ENCODE results near the gene ME2. TPM values are rescaled to one million over a fixed set of nuclear protein-coding genes. Genes with fewer than 3 reads are reported as not detected.

The ME2 gene
- total RNA-seq, 2 donors from 2014 or later: 72.8 to 74.4 TPM

DNA sequence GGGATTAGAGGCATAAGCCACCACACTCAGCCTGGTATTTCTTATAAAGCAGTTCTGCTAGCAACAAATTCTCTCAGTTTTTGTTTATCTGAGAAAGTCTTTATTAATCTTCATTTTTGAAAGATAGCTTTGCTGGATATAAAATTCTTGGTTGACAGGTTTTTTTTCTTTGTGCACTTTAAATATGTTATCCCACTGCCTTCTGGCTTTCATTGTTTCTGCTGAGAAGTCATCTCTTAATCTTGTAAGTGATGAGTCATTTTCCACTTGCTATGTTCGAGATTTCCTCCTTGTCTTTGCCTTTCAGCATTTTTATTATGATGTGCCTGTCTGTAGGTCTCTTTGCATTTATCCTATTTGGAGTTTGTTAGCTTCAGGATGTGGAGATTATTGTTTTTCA is 83.1 kb downstream of the ME2 start:
- H3K9me3 Mint-ChIP-seq: peaks cover 46% of the 10 kb centered on the region
- no peak for TF ChIP-seq CTCF (conservative IDR thresholded peaks at IDR 0.05)
- H3K4me1 Mint-ChIP-seq: no peaks in the 10 kb centered on the region
- H3K4me3 ChIP-seq (ENCODE audit: low read length): peak overlapping the region; percentile 6
- 93% methylated on average over 1 of the region's 1 CpG; no CpG with 5 or more reads in 1 of the 2 experiments for WGBS, 2 experiments (ENCODE audit: insufficient coverage in 1 of 2, insufficient read length in 1 of 2)
- no peaks in the 10 kb centered on the region for H3K4me1 ChIP-seq (ENCODE audit: control insufficient read depth, insufficient read depth, low read length)
- H3K36me3 Mint-ChIP-seq (ENCODE audit: low read depth): peaks cover 8% of the 10 kb centered on the region
- H3K27me3 ChIP-seq (ENCODE audit: control insufficient read depth, insufficient read depth, low read length, poor library complexity, severe bottlenecking): no peaks in the 10 kb centered on the region
- no peak overlapping the region for H3K4me3 Mint-ChIP-seq
- H3K27me3 Mint-ChIP-seq (ENCODE audit: insufficient read depth): no peaks in the 10 kb centered on the region
- H3K9me3 ChIP-seq (ENCODE audit: control insufficient read depth, low read length): peaks cover 42% of the 10 kb centered on the region
- H3K27ac ChIP-seq (ENCODE audit: low read depth, low read length): no peak overlapping the region
- no peak for DNase-seq
- H3K36me3 ChIP-seq (ENCODE audit: control insufficient read depth, insufficient read depth, low read length): no peaks in the 10 kb centered on the region
- H3K9ac ChIP-seq (ENCODE audit: extremely low read depth, low read length, poor library complexity, severe bottlenecking): no peak overlapping the region
- no peak overlapping the region for H3K27ac Mint-ChIP-seq

DNA sequence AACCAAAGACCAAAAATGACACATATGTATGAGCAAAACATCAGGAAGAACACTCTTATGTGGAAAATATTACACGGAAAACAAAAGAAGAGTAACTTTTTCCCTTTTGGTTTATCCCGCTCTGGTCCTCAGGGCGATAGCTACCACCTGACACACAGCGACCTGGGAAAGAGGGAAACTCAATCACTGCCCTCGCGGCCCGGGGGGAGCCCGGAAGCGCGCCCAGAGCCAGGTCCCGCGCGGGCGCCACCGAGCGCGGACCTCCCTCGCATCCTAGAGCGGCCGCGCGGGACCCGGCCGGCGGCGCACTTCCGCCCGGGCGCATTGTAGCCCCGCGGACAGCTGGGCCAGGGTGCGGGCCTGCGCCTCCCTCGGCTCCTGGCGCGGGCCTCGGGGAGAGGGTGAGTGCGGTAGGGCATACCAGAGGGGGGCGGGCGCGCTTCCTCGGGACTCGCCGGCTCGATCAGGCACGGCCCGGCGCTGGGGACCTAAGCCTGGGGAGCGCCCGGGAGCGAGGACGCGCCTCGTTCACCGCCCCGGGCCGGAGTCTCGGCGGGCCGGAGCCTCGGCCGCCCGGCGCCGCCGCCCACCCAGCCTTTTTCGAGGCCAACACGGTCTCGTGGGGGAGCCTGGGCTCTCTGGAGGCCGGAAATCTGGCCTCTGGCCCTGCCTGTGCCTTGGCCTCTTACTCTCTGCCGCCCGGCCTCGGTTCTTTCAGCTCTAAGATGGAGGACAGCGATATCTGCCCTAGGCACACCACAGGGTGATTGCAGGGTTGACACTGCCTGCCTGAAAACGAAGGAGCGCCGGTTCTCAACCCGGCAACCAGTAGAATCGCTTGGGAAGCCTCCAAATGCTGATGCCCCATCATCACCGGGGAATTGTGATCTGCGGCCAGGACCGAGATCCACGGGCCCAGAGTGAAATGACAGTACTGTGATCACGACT is 89.1 kb downstream of the ME2 start, which contains the start of gene ELAC1:
Gene ELAC1 (plus strand): TSS at position 327 of the 948 bp plus-strand sequence. CDS start 6,365 bp downstream, outside the sequence.
- peak; percentile 32 for TF ChIP-seq CTCF (conservative IDR thresholded peaks at IDR 0.05)
- Histone ChIP-seq H3K4me1 (ENCODE audit: control insufficient read depth, insufficient read depth, low read length) (peaks cover 5% of the 10 kb centered on the region), H3K27ac (ENCODE audit: low read depth, low read length) (peak within 1 kb of the TSS; percentile 85), H3K36me3 (ENCODE audit: control insufficient read depth, insufficient read depth, low read length) (no peaks in the 10 kb centered on the region), H3K4me3 (ENCODE audit: low read length) (peak within 1 kb of the TSS; percentile 93), H3K9ac (ENCODE audit: extremely low read depth, low read length, poor library complexity, severe bottlenecking) (peak within 1 kb of the TSS; percentile 91), H3K27me3 (ENCODE audit: control insufficient read depth, insufficient read depth, low read length, poor library complexity, severe bottlenecking) (no peaks in the 10 kb centered on the region), H3K9me3 (ENCODE audit: control insufficient read depth, low read length) (peaks cover 14% of the 10 kb centered on the region)
- H3K27ac Mint-ChIP-seq: peak within 1 kb of the TSS; percentile 92
- peak within 1 kb of the TSS; percentile 84 for H3K4me3 Mint-ChIP-seq
- no peaks in the 10 kb centered on the region for H3K27me3 Mint-ChIP-seq (ENCODE audit: insufficient read depth)
- peak; percentile 86 for DNase-seq
- no peaks in the 10 kb centered on the region for H3K36me3 Mint-ChIP-seq (ENCODE audit: low read depth)
- H3K9me3 Mint-ChIP-seq: peaks cover 21% of the 10 kb centered on the region
- H3K4me1 Mint-ChIP-seq: peaks cover 21% of the 10 kb centered on the region
- WGBS, 2 experiments (ENCODE audit: insufficient coverage in 1 of 2, insufficient read length in 1 of 2): 1 to 4% methylated on average over 17 to 84 of the region's 84 CpGs

GRCh38 chr18:50969448-50969847 is 90.5 kb downstream of the ME2 start:
- no peak for TF ChIP-seq CTCF (conservative IDR thresholded peaks at IDR 0.05)
- Histone ChIP-seq H3K9me3 (ENCODE audit: control insufficient read depth, low read length) (no peaks in the 10 kb centered on the region), H3K27ac (ENCODE audit: low read depth, low read length) (no peak overlapping the region), H3K27me3 (ENCODE audit: control insufficient read depth, insufficient read depth, low read length, poor library complexity, severe bottlenecking) (no peaks in the 10 kb centered on the region), H3K4me3 (ENCODE audit: low read length) (peak overlapping the region; percentile 93), H3K9ac (ENCODE audit: extremely low read depth, low read length, poor library complexity, severe bottlenecking) (no peak overlapping the region), H3K4me1 (ENCODE audit: control insufficient read depth, insufficient read depth, low read length) (peaks cover 5% of the 10 kb centered on the region), H3K36me3 (ENCODE audit: control insufficient read depth, insufficient read depth, low read length) (peaks cover under 1% of the 10 kb centered on the region)
- Mint-ChIP-seq H3K9me3 (peaks cover 6% of the 10 kb centered on the region), H3K4me3 (peak overlapping the region; percentile 84), H3K36me3 (ENCODE audit: low read depth) (peaks cover under 1% of the 10 kb centered on the region), H3K27me3 (ENCODE audit: insufficient read depth) (no peaks in the 10 kb centered on the region), H3K27ac (no peak overlapping the region), H3K4me1 (peaks cover 21% of the 10 kb centered on the region)
- DNase-seq: no peak
- WGBS, 2 experiments (ENCODE audit: insufficient coverage in 1 of 2, insufficient read length in 1 of 2): 91 to 93% methylated on average over 5 of the region's 5 CpGs
